GM12878 (cell line): Measurements from ENCODE around the gene DNAH9. TPM values are rescaled to one million over a fixed set of nuclear protein-coding genes. Genes with fewer than 3 reads are reported as not detected.

Experiments
- ATAC-seq: fragments of 200-7000 bp; cut with Tn5 transposase; 3 replicates; pipeline ENCODE4 v1.9.1; 2020; ENCODE audit warnings: mild to moderate bottlenecking, moderate library complexity
- BruUV-seq: library from RNA; stranded (reverse); fragments of 400-500 nt; replicated peaks from 2 replicates; lab custom pipeline; 2021; lab: Mats Ljungman, UMichigan
- CTCF ChIA-PET: fragments of 300-600 bp; sonication (Branson Sonifier 250); formaldehyde crosslinking; extraction: SDS; loops from one replicate; lab custom pipeline; 2021; ENCODE audit warnings: inconsistent platforms; lab: Yijun Ruan, JAX
- POLR2A ChIA-PET: fragments of 350-600 bp; formaldehyde crosslinking; extraction: SDS; loops from one replicate; lab custom pipeline; 2021; ENCODE audit warnings: inconsistent platforms; lab: Charles Lee
- RAD21 ChIA-PET: fragments of 300-600 bp; sonication (Branson Sonifier 250); formaldehyde crosslinking; loops from one replicate; lab custom pipeline; 2023; ENCODE audit warnings: antibody characterized with exemption; ENCODE audit not compliant: unreplicated experiment; lab: Charles Lee
- SMC1A ChIA-PET: fragments of 300-600 bp; sonication (Branson Sonifier 250); formaldehyde crosslinking; loops from one replicate; lab custom pipeline; 2023; ENCODE audit not compliant: unreplicated experiment, uncharacterized antibody; lab: Charles Lee
- DNase-seq: peaks from one replicate; pipeline ENCODE4 v3.0.0-alpha.2; 2011; ENCODE audit warnings: low read depth, low spot score
- FAIRE-seq: peaks from 3 replicates; lab custom pipeline; 2011; peaks lifted over from hg19 to GRCh38; lab: Jason Lieb, UNC
- H2AFZ ChIP-seq: 2 replicates; pipeline ENCODE4 v1.6.0; 2011; ENCODE audit warnings: low read depth, low read length, control low read depth; ENCODE audit not compliant: control insufficient read depth
- H3K27ac ChIP-seq: 2 replicates; pipeline ENCODE4 v1.5.1; 2011; ENCODE audit warnings: control low read depth; ENCODE audit not compliant: control insufficient read depth, insufficient read depth
- H3K27me3 ChIP-seq, 2 experiments: replicated peaks in 1 of 2; 2 replicates each; pipeline versions ENCODE4 v1.6.0 to v1.6.1; 2011; ENCODE audit warnings: low read length in 1 of 2; ENCODE audit not compliant: control insufficient read depth in 2 of 2, insufficient read depth in 2 of 2
- H3K36me3 ChIP-seq, 2 experiments: 2 replicates each; pipeline ENCODE4 v1.5.1; 2011; ENCODE audit warnings: low read length in 1 of 2; ENCODE audit not compliant: control insufficient read depth in 2 of 2, insufficient read depth in 2 of 2
- H3K4me1 ChIP-seq: 2 replicates; pipeline ENCODE4 v1.6.1; 2011; ENCODE audit warnings: mild to moderate bottlenecking, low read length, moderate library complexity, mixed read lengths; ENCODE audit not compliant: control insufficient read depth, insufficient read depth
- H3K4me2 ChIP-seq: 2 replicates; pipeline ENCODE4 v1.6.0; 2011; ENCODE audit warnings: control low read depth; ENCODE audit not compliant: control insufficient read depth, insufficient read depth
- H3K4me3 ChIP-seq: fragments of 200-600 bp; sonication (generic); 2 replicates; pipeline ENCODE4 v1.5.1; 2016
- H3K79me2 ChIP-seq: 2 replicates; pipeline ENCODE4 v1.6.0; 2011; ENCODE audit warnings: low read length; ENCODE audit not compliant: control insufficient read depth, insufficient read depth
- H3K9ac ChIP-seq: 2 replicates; pipeline ENCODE4 v1.8.0; 2011; ENCODE audit warnings: low read length, control low read depth, mixed read lengths; ENCODE audit not compliant: control insufficient read depth, insufficient read depth
- H3K9me3 ChIP-seq: replicated peaks from 3 replicates; pipeline ENCODE4 v1.5.1; 2011; ENCODE audit warnings: mild to moderate bottlenecking, low read length; ENCODE audit not compliant: control insufficient read depth, insufficient read depth
- H4K20me1 ChIP-seq: 2 replicates; pipeline ENCODE4 v1.6.0; 2011; ENCODE audit not compliant: control insufficient read depth, insufficient read depth
- CHD2 ChIP-seq: IDR thresholded peaks from 2 replicates; pipeline ENCODE4 v1.6.1; 2011; ENCODE audit warnings: low read depth, low read length, improper control_type of control experiment, borderline replicate concordance
- E2F8 ChIP-seq: fragments of 450-650 bp; IDR thresholded peaks from 2 replicates; pipeline ENCODE4 v1.6.1; 2018; ENCODE audit warnings: mild to moderate bottlenecking, low read depth, moderate library complexity; ENCODE audit not compliant: partially characterized antibody
- NRF1 ChIP-seq: conservative IDR thresholded peaks from 2 replicates; pipeline ENCODE4 v1.6.1; 2011; ENCODE audit warnings: mild to moderate bottlenecking, low read depth, low read length, improper control_type of control experiment
- PKNOX1 ChIP-seq: fragments of 450-650 bp; IDR thresholded peaks from 2 replicates; pipeline ENCODE4 v1.6.1; 2016; ENCODE audit warnings: mild to moderate bottlenecking
- POLR2AphosphoS2 ChIP-seq: IDR thresholded peaks from 2 replicates; pipeline ENCODE4 v1.6.1; 2011; ENCODE audit warnings: low read depth, mild to moderate bottlenecking, low read length, improper control_type of control experiment, moderate library complexity
- SREBF2 ChIP-seq: IDR thresholded peaks from 2 replicates; pipeline ENCODE4 v1.6.1; 2012; ENCODE audit warnings: mild to moderate bottlenecking, low read length
- WGBS: methylation state at CpG from one replicate; pipeline ENCODE4 v1.1.6; 2016; ENCODE audit warnings: low lambda C conversion rate; ENCODE audit not compliant: insufficient replicate concordance, insufficient coverage; ENCODE audit errors: missing lambda C conversion rate; 5-methylcytosine and 5-hydroxymethylcytosine counted together
- in situ Hi-C: fragments of 300-500 bp; cut with MboI; formaldehyde crosslinking; loops from 9 replicates; pipeline ENCODE4 v1.14.3; 2018; ENCODE audit warnings: mixed read lengths
- intact Hi-C: fragments of 100-400 bp; cut with micrococcal nuclease; formaldehyde crosslinking; loops from one replicate; pipeline ENCODE4 v1.14.2; 2022; ENCODE audit not compliant: unreplicated experiment
- polyA plus RNA-seq, 11 experiments: library from polyadenylated mRNA; depleted of rRNA in 4 of 11; unstranded in 6 of 11; stranded (reverse) in 5 of 11; fragments of >200 nt; fragmentation: Nextera tagmentation in 4 of 11; fragmentation: Illumina TruSeq in 1 of 11; extraction: Ambion mirVana in 4 of 11; extraction: Trizol in 1 of 11; gene quantifications; 1 replicate in 1 of 11; 2 replicates in 10 of 11; pipeline versions ENCODE4 v1.2.1 to v1.2.3, GENCODE V29; 2011 to 2016; ENCODE audit warnings: inconsistent platforms in 2 of 11, missing spikeins in 2 of 11, low read depth in 1 of 11
- total RNA-seq, 4 experiments: library from RNA; depleted of rRNA in 3 of 4; stranded (reverse); fragments of >200 nt in 3 of 4; fragmentation: Illumina TruSeq in 1 of 4; extraction: Trizol in 1 of 4; gene quantifications; 2 replicates each; pipeline versions ENCODE4 v1.2.1 to v1.2.3, GENCODE V29; 2013 to 2021

DNAH9 gene
- total and polyA plus RNA-seq, 10 of the 15 experiments (the other 5 are each of a cell fraction or from before 2014, with no cell fraction given) = 0.10 to 0.40 (median 0.19) TPM; not detected in 7

- Histone ChIP-seq H3K4me1 (no peaks in the 10 kb centered on the region), H3K27ac (no peak overlapping the region), H3K79me2 (no peaks in the 10 kb centered on the region), H3K27me3 (no peaks in the 10 kb centered on the region), H3K9me3 (no peaks in the 10 kb centered on the region; the same call in 2 of the 3 replicates), H4K20me1 (no peaks in the 10 kb centered on the region), H3K4me2 (no peak overlapping the region), H2AFZ (no peak overlapping the region), H3K9ac (no peak overlapping the region), H3K4me3 (no peak overlapping the region), H3K36me3 (no peaks in the 10 kb centered on the region)
- no peak for ATAC-seq
- FAIRE-seq = no peak
- ChIA-PET POLR2A (no interaction called here), SMC1A (no interaction called here), CTCF (no interaction called here), RAD21 (no interaction called here)
- DNase-seq = no peak
- in situ Hi-C loops = no loop called here
- BruUV-seq = no TSS peak
- WGBS = 72% methylated on average over 40 of the region's 46 CpGs
- TF ChIP-seq PKNOX1 = no peak
- no peak for TF ChIP-seq POLR2AphosphoS2
- TF ChIP-seq NRF1 = no peak
- TF ChIP-seq E2F8 = no peak
- no peak for TF ChIP-seq SREBF2
- TF ChIP-seq CHD2 = no peak
- intact Hi-C loops = no loop called here
These were observed 40.4 kb upstream of the DNAH9 start for GRCh38 chr17:11557727-11558452.
